ENCODE measurements around the gene SHROOM4. TPM values are rescaled to one million over a fixed set of nuclear protein-coding genes. Genes with fewer than 3 reads are reported as not detected.

Gene SHROOM4
- total RNA-seq, 1 donor from 2014 or later: 5.5 TPM

DNA sequence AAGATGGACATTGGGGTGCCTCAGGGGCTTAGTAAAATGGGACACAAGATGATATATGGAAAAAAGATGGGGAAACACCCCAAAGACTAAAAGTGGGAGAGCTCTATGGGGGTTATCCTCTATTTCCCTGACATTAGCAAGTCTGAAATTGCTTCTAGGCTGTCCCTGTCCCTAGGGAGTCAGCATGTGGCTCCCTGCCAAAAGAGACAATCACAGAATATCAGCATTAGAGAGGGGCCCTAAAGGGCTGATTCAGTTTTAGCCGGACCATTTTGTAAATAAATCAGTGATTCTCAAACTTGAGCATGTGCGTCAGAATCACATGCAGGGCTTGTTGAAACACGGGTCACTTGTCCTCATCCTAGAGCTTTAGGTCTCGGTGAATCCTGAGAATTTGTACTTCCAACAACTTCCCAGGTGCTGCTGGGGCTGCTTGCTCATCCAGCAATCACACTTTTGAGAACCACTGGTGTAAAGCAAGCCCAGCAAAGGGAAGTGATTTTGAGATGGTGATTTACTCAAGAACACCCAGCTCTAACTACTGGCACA lies 178.1 kb downstream of the SHROOM4 start:
- H3K4me3 Mint-ChIP-seq (ENCODE audit: unreplicated experiment): no peak overlapping the region
- H3K27ac Mint-ChIP-seq (ENCODE audit: unreplicated experiment): no peak overlapping the region
- no peaks in the 10 kb centered on the region for H3K4me1 Mint-ChIP-seq (ENCODE audit: low read depth)
- TF ChIP-seq, protein P1, sequence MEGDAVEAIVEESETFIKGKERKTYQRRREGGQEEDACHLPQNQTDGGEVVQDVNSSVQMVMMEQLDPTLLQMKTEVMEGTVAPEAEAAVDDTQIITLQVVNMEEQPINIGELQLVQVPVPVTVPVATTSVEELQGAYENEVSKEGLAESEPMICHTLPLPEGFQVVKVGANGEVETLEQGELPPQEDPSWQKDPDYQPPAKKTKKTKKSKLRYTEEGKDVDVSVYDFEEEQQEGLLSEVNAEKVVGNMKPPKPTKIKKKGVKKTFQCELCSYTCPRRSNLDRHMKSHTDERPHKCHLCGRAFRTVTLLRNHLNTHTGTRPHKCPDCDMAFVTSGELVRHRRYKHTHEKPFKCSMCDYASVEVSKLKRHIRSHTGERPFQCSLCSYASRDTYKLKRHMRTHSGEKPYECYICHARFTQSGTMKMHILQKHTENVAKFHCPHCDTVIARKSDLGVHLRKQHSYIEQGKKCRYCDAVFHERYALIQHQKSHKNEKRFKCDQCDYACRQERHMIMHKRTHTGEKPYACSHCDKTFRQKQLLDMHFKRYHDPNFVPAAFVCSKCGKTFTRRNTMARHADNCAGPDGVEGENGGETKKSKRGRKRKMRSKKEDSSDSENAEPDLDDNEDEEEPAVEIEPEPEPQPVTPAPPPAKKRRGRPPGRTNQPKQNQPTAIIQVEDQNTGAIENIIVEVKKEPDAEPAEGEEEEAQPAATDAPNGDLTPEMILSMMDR (IDR thresholded peaks at IDR 0.05): no peak
- no peaks in the 10 kb centered on the region for H3K27me3 Mint-ChIP-seq (ENCODE audit: low read depth)
- peaks cover 2% of the 10 kb centered on the region for H3K9me3 Mint-ChIP-seq (ENCODE audit: low read depth)
- no peak for DNase-seq (ENCODE audit: low spot score)
- H3K36me3 Mint-ChIP-seq (ENCODE audit: low read depth): no peaks in the 10 kb centered on the region

DNA sequence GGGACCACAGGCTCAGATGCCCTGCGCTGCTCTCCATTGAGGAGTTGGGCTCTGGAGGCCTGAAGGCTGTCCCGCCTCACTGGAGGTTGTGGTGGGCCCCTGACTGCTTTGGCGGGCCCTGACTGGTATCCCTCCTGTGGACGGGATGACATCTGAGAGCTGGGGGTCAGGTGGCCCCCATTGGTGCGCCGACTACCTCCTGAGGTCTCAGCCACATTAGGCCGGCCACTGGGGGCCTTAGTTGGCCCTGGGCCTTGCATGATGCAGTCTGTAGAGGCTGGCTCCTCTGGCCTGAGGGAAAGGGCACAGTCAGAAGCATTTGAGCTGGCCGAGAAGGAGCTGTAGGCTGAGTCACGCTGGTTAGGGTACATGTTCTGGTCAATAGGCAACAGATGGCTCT lies 178.8 kb downstream of the SHROOM4 start:
- H3K27me3 Mint-ChIP-seq (ENCODE audit: low read depth): no peaks in the 10 kb centered on the region
- peaks cover 2% of the 10 kb centered on the region for H3K9me3 Mint-ChIP-seq (ENCODE audit: low read depth)
- H3K36me3 Mint-ChIP-seq (ENCODE audit: low read depth): no peaks in the 10 kb centered on the region
- no peak overlapping the region for H3K4me3 Mint-ChIP-seq (ENCODE audit: unreplicated experiment)
- no peaks in the 10 kb centered on the region for H3K4me1 Mint-ChIP-seq (ENCODE audit: low read depth)
- no peak for DNase-seq (ENCODE audit: low spot score)
- H3K27ac Mint-ChIP-seq (ENCODE audit: unreplicated experiment): no peak overlapping the region
- TF ChIP-seq, protein P1 (IDR thresholded peaks at IDR 0.05): no peak

- H3K9me3 Mint-ChIP-seq (ENCODE audit: low read depth): peaks cover 2% of the 10 kb centered on the region
- H3K36me3 Mint-ChIP-seq (ENCODE audit: low read depth): no peaks in the 10 kb centered on the region
- no peaks in the 10 kb centered on the region for H3K4me1 Mint-ChIP-seq (ENCODE audit: low read depth)
- TF ChIP-seq, protein P1 (IDR thresholded peaks at IDR 0.05): no peak
- no peak overlapping the region for H3K4me3 Mint-ChIP-seq (ENCODE audit: unreplicated experiment)
- H3K27me3 Mint-ChIP-seq (ENCODE audit: low read depth): no peaks in the 10 kb centered on the region
- no peak overlapping the region for H3K27ac Mint-ChIP-seq (ENCODE audit: unreplicated experiment)
- no peak for DNase-seq (ENCODE audit: low spot score)
Measured at GRCh38 chrX:50629774-50630173, 184.2 kb downstream of the SHROOM4 start.

GRCh38 chrX:50627696-50628095 lies 186.3 kb downstream of the SHROOM4 start:
- Mint-ChIP-seq H3K4me1 (ENCODE audit: low read depth) (no peaks in the 10 kb centered on the region), H3K27ac (ENCODE audit: unreplicated experiment) (no peak overlapping the region), H3K27me3 (ENCODE audit: low read depth) (no peaks in the 10 kb centered on the region), H3K36me3 (ENCODE audit: low read depth) (no peaks in the 10 kb centered on the region), H3K4me3 (ENCODE audit: unreplicated experiment) (no peak overlapping the region), H3K9me3 (ENCODE audit: low read depth) (no peaks in the 10 kb centered on the region)
- TF ChIP-seq, protein P1 (IDR thresholded peaks at IDR 0.05): no peak
- no peak for DNase-seq (ENCODE audit: low spot score)

GRCh38 chrX:50626432-50626831 lies 187.6 kb downstream of the SHROOM4 start:
- TF ChIP-seq, protein P1 (IDR thresholded peaks at IDR 0.05): no peak
- no peak overlapping the region for H3K27ac Mint-ChIP-seq (ENCODE audit: unreplicated experiment)
- no peaks in the 10 kb centered on the region for H3K36me3 Mint-ChIP-seq (ENCODE audit: low read depth)
- no peaks in the 10 kb centered on the region for H3K27me3 Mint-ChIP-seq (ENCODE audit: low read depth)
- H3K9me3 Mint-ChIP-seq (ENCODE audit: low read depth): no peaks in the 10 kb centered on the region
- H3K4me1 Mint-ChIP-seq (ENCODE audit: low read depth): no peaks in the 10 kb centered on the region
- no peak overlapping the region for H3K4me3 Mint-ChIP-seq (ENCODE audit: unreplicated experiment)
- DNase-seq (ENCODE audit: low spot score): no peak

All from chondrocyte (in vitro differentiated cells).